Measurements from ENCODE around the gene IFT122. TPM values are rescaled to one million over a fixed set of nuclear protein-coding genes. Genes with fewer than 3 reads are reported as not detected.

IFT122 gene
- total RNA-seq, 1 donor from 2014 or later: 19.2 TPM

- TF ChIP-seq CTCF (IDR thresholded peaks at IDR 0.05): no peak
- ChIA-PET CTCF (no interaction called here), POLR2A (no interaction called here)
- DNase-seq (no peak), ATAC-seq (ENCODE audit: low read depth) (no peak)
- intact Hi-C loops (cut with micrococcal nuclease): no loop called here
- H3K4me3 Mint-ChIP-seq: no peak overlapping the region
- no peaks in the 10 kb centered on the region for H3K4me1 Mint-ChIP-seq
- no peaks in the 10 kb centered on the region for H3K9me3 Mint-ChIP-seq
- H3K27me3 Mint-ChIP-seq: no peaks in the 10 kb centered on the region
- no peaks in the 10 kb centered on the region for H3K36me3 Mint-ChIP-seq (ENCODE audit: low read depth)
- H3K27ac Mint-ChIP-seq: no peak overlapping the region
Measured at GRCh38 chr3:129547241-129547640, 107.2 kb downstream of the IFT122 start.

GRCh38 chr3:129548104-129548965, 108.3 kb downstream of the IFT122 start:
- H3K4me1 Mint-ChIP-seq: no peaks in the 10 kb centered on the region
- TF ChIP-seq CTCF (IDR thresholded peaks at IDR 0.05): no peak
- intact Hi-C loops (cut with micrococcal nuclease): no loop called here
- no peaks in the 10 kb centered on the region for H3K36me3 Mint-ChIP-seq (ENCODE audit: low read depth)
- no peaks in the 10 kb centered on the region for H3K27me3 Mint-ChIP-seq
- H3K27ac Mint-ChIP-seq: no peak overlapping the region
- ChIA-PET CTCF (no interaction called here), POLR2A (no interaction called here)
- DNase-seq: no peak
- no peak overlapping the region for H3K4me3 Mint-ChIP-seq
- H3K9me3 Mint-ChIP-seq: no peaks in the 10 kb centered on the region
- no peak for ATAC-seq (ENCODE audit: low read depth)

- H3K27me3 Mint-ChIP-seq: no peaks in the 10 kb centered on the region
- ATAC-seq (ENCODE audit: low read depth): no peak
Measured at GRCh38 chr3:129549006-129549800, 109.2 kb downstream of the IFT122 start.

GRCh38 chr3:129549805-129550204, 109.8 kb downstream of the IFT122 start:
- DNase-seq (no peak), ATAC-seq (ENCODE audit: low read depth) (no peak)
- intact Hi-C loops (cut with micrococcal nuclease): no loop called here
- CTCF ChIA-PET: no interaction called here
- Mint-ChIP-seq H3K9me3 (no peaks in the 10 kb centered on the region), H3K27ac (no peak overlapping the region), H3K27me3 (no peaks in the 10 kb centered on the region), H3K4me1 (peaks cover 8% of the 10 kb centered on the region), H3K36me3 (ENCODE audit: low read depth) (no peaks in the 10 kb centered on the region), H3K4me3 (no peak overlapping the region)
- POLR2A ChIA-PET: no interaction called here
- no peak for TF ChIP-seq CTCF (IDR thresholded peaks at IDR 0.05)

More at GRCh38 chr3:129549006-129549800, 109.2 kb downstream of the IFT122 start:
- no peak for DNase-seq
- intact Hi-C loops (cut with micrococcal nuclease): no loop called here
- Mint-ChIP-seq H3K36me3 (ENCODE audit: low read depth) (no peaks in the 10 kb centered on the region), H3K27ac (no peak overlapping the region), H3K9me3 (no peaks in the 10 kb centered on the region), H3K4me3 (no peak overlapping the region), H3K4me1 (peaks cover 6% of the 10 kb centered on the region)
- ChIA-PET POLR2A (no interaction called here), CTCF (interaction anchor here (0.7 kb wide), 1 partner anchor 446 kb away, joined by 3 read pairs; no protein-coding TSS in a partner anchor)
- no peak for TF ChIP-seq CTCF (IDR thresholded peaks at IDR 0.05)
